ENCODE measurements around the gene CALHM3.

- TF ChIP-seq CTCF (optimal IDR thresholded peaks at IDR 0.05 in 1 of 3, IDR thresholded peaks at IDR 0.05 in 1 of 3, conservative IDR thresholded peaks at IDR 0.05 in 1 of 3; ENCODE audit: extremely low read depth in 1 of 3, insufficient read depth in 2 of 3, low read length in 3 of 3) (no peak), EZH2 (IDR thresholded peaks at IDR 0.05; ENCODE audit: low read length) (no peak)
Measured at GRCh38 chr10:103467406-103467805, 11.6 kb downstream of the CALHM3 start.
